ENCODE data around the gene VPS4B. TPM values are rescaled to one million over a fixed set of nuclear protein-coding genes. Genes with fewer than 3 reads are reported as not detected.

The VPS4B gene
- polyA plus RNA-seq, 1 donor, result 56.0 TPM

- H3K4me3 ChIP-seq (ENCODE audit: low read length), result no peak overlapping the region
- no peak overlapping the region for H3K27ac ChIP-seq (ENCODE audit: low read length)
- WGBS (ENCODE audit: insufficient coverage, low lambda C conversion rate), result 100% methylated on average over 1 of the region's 3 CpGs
- H3K36me3 ChIP-seq (ENCODE audit: control insufficient read depth, insufficient read depth, low read length), result peaks cover 62% of the 10 kb centered on the region
- no peak for DNase-seq
- H3K27me3 ChIP-seq (ENCODE audit: control insufficient read depth, insufficient read depth, low read length), result no peaks in the 10 kb centered on the region
- H3K4me1 ChIP-seq (ENCODE audit: control insufficient read depth, insufficient read depth, low read length), result peaks cover 11% of the 10 kb centered on the region
- no peaks in the 10 kb centered on the region for H3K9me3 ChIP-seq (ENCODE audit: control insufficient read depth, low read depth, low read length)
Observed at GRCh38 chr18:63405986-63406385, 16.3 kb downstream of the VPS4B start.

- peaks cover 58% of the 10 kb centered on the region for H3K36me3 ChIP-seq (ENCODE audit: control insufficient read depth, insufficient read depth, low read length)
- no peaks in the 10 kb centered on the region for H3K4me1 ChIP-seq (ENCODE audit: control insufficient read depth, insufficient read depth, low read length)
- no peak overlapping the region for H3K4me3 ChIP-seq (ENCODE audit: low read length)
- H3K27me3 ChIP-seq (ENCODE audit: control insufficient read depth, insufficient read depth, low read length), result no peaks in the 10 kb centered on the region
- WGBS (ENCODE audit: insufficient coverage, low lambda C conversion rate), result 57% methylated on average over 1 of the region's 8 CpGs
- peak; percentile 11 to 52 for DNase-seq
- H3K9me3 ChIP-seq (ENCODE audit: control insufficient read depth, low read depth, low read length), result no peaks in the 10 kb centered on the region
- H3K27ac ChIP-seq (ENCODE audit: low read length), result no peak overlapping the region
Observed at GRCh38 chr18:63402246-63403162, 19.8 kb downstream of the VPS4B start.

GRCh38 chr18:63399300-63399699, 23.0 kb downstream of the VPS4B start:
- WGBS (ENCODE audit: insufficient coverage, low lambda C conversion rate), result 100% methylated on average over 1 of the region's 3 CpGs
- Histone ChIP-seq H3K36me3 (ENCODE audit: control insufficient read depth, insufficient read depth, low read length) (peaks cover 63% of the 10 kb centered on the region), H3K27me3 (ENCODE audit: control insufficient read depth, insufficient read depth, low read length) (no peaks in the 10 kb centered on the region), H3K9me3 (ENCODE audit: control insufficient read depth, low read depth, low read length) (no peaks in the 10 kb centered on the region), H3K4me3 (ENCODE audit: low read length) (no peak overlapping the region), H3K27ac (ENCODE audit: low read length) (no peak overlapping the region), H3K4me1 (ENCODE audit: control insufficient read depth, insufficient read depth, low read length) (no peaks in the 10 kb centered on the region)
- DNase-seq, result no peak

- peaks cover 60% of the 10 kb centered on the region for H3K36me3 ChIP-seq (ENCODE audit: control insufficient read depth, insufficient read depth, low read length)
- no peaks in the 10 kb centered on the region for H3K9me3 ChIP-seq (ENCODE audit: control insufficient read depth, low read depth, low read length)
- DNase-seq, result no peak
- 100% methylated on average over 1 of the region's 1 CpG for WGBS (ENCODE audit: insufficient coverage, low lambda C conversion rate)
- no peak overlapping the region for H3K4me3 ChIP-seq (ENCODE audit: low read length)
- no peaks in the 10 kb centered on the region for H3K27me3 ChIP-seq (ENCODE audit: control insufficient read depth, insufficient read depth, low read length)
- H3K27ac ChIP-seq (ENCODE audit: low read length), result no peak overlapping the region
- no peaks in the 10 kb centered on the region for H3K4me1 ChIP-seq (ENCODE audit: control insufficient read depth, insufficient read depth, low read length)
Observed at GRCh38 chr18:63397349-63397748, 24.9 kb downstream of the VPS4B start.

- H3K36me3 ChIP-seq (ENCODE audit: control insufficient read depth, insufficient read depth, low read length), result peaks cover 56% of the 10 kb centered on the region
- no peaks in the 10 kb centered on the region for H3K9me3 ChIP-seq (ENCODE audit: control insufficient read depth, low read depth, low read length)
- no CpG with 5 or more reads among the region's 1 CpG for WGBS (ENCODE audit: insufficient coverage, low lambda C conversion rate)
- DNase-seq, result no peak
- no peaks in the 10 kb centered on the region for H3K4me1 ChIP-seq (ENCODE audit: control insufficient read depth, insufficient read depth, low read length)
- no peaks in the 10 kb centered on the region for H3K27me3 ChIP-seq (ENCODE audit: control insufficient read depth, insufficient read depth, low read length)
- H3K27ac ChIP-seq (ENCODE audit: low read length), result no peak overlapping the region
- H3K4me3 ChIP-seq (ENCODE audit: low read length), result no peak overlapping the region
Observed at GRCh38 chr18:63395503-63395902, 26.8 kb downstream of the VPS4B start.

- 89% methylated on average over 1 of the region's 3 CpGs for WGBS (ENCODE audit: insufficient coverage, low lambda C conversion rate)
- H3K36me3 ChIP-seq (ENCODE audit: control insufficient read depth, insufficient read depth, low read length), result peaks cover 58% of the 10 kb centered on the region
Observed at GRCh38 chr18:63394954-63395353, 27.3 kb downstream of the VPS4B start.

GRCh38 chr18:63387861-63388260, 34.4 kb downstream of the VPS4B start:
- no peak overlapping the region for H3K27ac ChIP-seq (ENCODE audit: low read length)
- no peak overlapping the region for H3K4me3 ChIP-seq (ENCODE audit: low read length)
- DNase-seq, result no peak
- no peaks in the 10 kb centered on the region for H3K27me3 ChIP-seq (ENCODE audit: control insufficient read depth, insufficient read depth, low read length)
- H3K36me3 ChIP-seq (ENCODE audit: control insufficient read depth, insufficient read depth, low read length), result peaks cover 16% of the 10 kb centered on the region
- peaks cover 2% of the 10 kb centered on the region for H3K9me3 ChIP-seq (ENCODE audit: control insufficient read depth, low read depth, low read length)
- WGBS (ENCODE audit: insufficient coverage, low lambda C conversion rate), result 100% methylated on average over 1 of the region's 4 CpGs
- no peaks in the 10 kb centered on the region for H3K4me1 ChIP-seq (ENCODE audit: control insufficient read depth, insufficient read depth, low read length)

More at GRCh38 chr18:63394954-63395353, 27.3 kb downstream of the VPS4B start:
- DNase-seq, result no peak
- Histone ChIP-seq H3K9me3 (ENCODE audit: control insufficient read depth, low read depth, low read length) (no peaks in the 10 kb centered on the region), H3K27ac (ENCODE audit: low read length) (no peak overlapping the region), H3K27me3 (ENCODE audit: control insufficient read depth, insufficient read depth, low read length) (no peaks in the 10 kb centered on the region), H3K4me3 (ENCODE audit: low read length) (no peak overlapping the region), H3K4me1 (ENCODE audit: control insufficient read depth, insufficient read depth, low read length) (no peaks in the 10 kb centered on the region)

GRCh38 chr18:63382843-63383242, 39.4 kb downstream of the VPS4B start:
- WGBS (ENCODE audit: insufficient coverage, low lambda C conversion rate), result no CpG with 5 or more reads among the region's 3 CpGs
- H3K9me3 ChIP-seq (ENCODE audit: control insufficient read depth, low read depth, low read length), result peaks cover 3% of the 10 kb centered on the region

GRCh38 chr18:63379639-63379962, 42.7 kb downstream of the VPS4B start:
- Histone ChIP-seq H3K4me1 (ENCODE audit: control insufficient read depth, insufficient read depth, low read length) (no peaks in the 10 kb centered on the region), H3K27ac (ENCODE audit: low read length) (no peak overlapping the region), H3K9me3 (ENCODE audit: control insufficient read depth, low read depth, low read length) (peaks cover 3% of the 10 kb centered on the region), H3K4me3 (ENCODE audit: low read length) (no peak overlapping the region), H3K27me3 (ENCODE audit: control insufficient read depth, insufficient read depth, low read length) (no peaks in the 10 kb centered on the region), H3K36me3 (ENCODE audit: control insufficient read depth, insufficient read depth, low read length) (no peaks in the 10 kb centered on the region)
- 60% methylated on average over 1 of the region's 2 CpGs for WGBS (ENCODE audit: insufficient coverage, low lambda C conversion rate)
- no peak for DNase-seq

More at GRCh38 chr18:63382843-63383242, 39.4 kb downstream of the VPS4B start:
- DNase-seq, result no peak
- Histone ChIP-seq H3K4me3 (ENCODE audit: low read length) (no peak overlapping the region), H3K27ac (ENCODE audit: low read length) (no peak overlapping the region), H3K4me1 (ENCODE audit: control insufficient read depth, insufficient read depth, low read length) (no peaks in the 10 kb centered on the region), H3K27me3 (ENCODE audit: control insufficient read depth, insufficient read depth, low read length) (no peaks in the 10 kb centered on the region), H3K36me3 (ENCODE audit: control insufficient read depth, insufficient read depth, low read length) (no peaks in the 10 kb centered on the region)

GRCh38 chr18:63378919-63379638, 43.2 kb downstream of the VPS4B start:
- H3K9me3 ChIP-seq (ENCODE audit: control insufficient read depth, low read depth, low read length), result peaks cover 3% of the 10 kb centered on the region
- H3K4me3 ChIP-seq (ENCODE audit: low read length), result no peak overlapping the region
- DNase-seq, result no peak
- no peak overlapping the region for H3K27ac ChIP-seq (ENCODE audit: low read length)
- WGBS (ENCODE audit: insufficient coverage, low lambda C conversion rate), result 94% methylated on average over 3 of the region's 4 CpGs
- no peaks in the 10 kb centered on the region for H3K27me3 ChIP-seq (ENCODE audit: control insufficient read depth, insufficient read depth, low read length)
- no peaks in the 10 kb centered on the region for H3K36me3 ChIP-seq (ENCODE audit: control insufficient read depth, insufficient read depth, low read length)
- H3K4me1 ChIP-seq (ENCODE audit: control insufficient read depth, insufficient read depth, low read length), result no peaks in the 10 kb centered on the region
